Measurements from ENCODE around the gene TEX2.
"Not testable (repeated sequence)": the region's sequence is repeated elsewhere in the genome, so short reads cannot be mapped to it uniquely, and the experiment has no call there.

The TEX2 gene

DNA sequence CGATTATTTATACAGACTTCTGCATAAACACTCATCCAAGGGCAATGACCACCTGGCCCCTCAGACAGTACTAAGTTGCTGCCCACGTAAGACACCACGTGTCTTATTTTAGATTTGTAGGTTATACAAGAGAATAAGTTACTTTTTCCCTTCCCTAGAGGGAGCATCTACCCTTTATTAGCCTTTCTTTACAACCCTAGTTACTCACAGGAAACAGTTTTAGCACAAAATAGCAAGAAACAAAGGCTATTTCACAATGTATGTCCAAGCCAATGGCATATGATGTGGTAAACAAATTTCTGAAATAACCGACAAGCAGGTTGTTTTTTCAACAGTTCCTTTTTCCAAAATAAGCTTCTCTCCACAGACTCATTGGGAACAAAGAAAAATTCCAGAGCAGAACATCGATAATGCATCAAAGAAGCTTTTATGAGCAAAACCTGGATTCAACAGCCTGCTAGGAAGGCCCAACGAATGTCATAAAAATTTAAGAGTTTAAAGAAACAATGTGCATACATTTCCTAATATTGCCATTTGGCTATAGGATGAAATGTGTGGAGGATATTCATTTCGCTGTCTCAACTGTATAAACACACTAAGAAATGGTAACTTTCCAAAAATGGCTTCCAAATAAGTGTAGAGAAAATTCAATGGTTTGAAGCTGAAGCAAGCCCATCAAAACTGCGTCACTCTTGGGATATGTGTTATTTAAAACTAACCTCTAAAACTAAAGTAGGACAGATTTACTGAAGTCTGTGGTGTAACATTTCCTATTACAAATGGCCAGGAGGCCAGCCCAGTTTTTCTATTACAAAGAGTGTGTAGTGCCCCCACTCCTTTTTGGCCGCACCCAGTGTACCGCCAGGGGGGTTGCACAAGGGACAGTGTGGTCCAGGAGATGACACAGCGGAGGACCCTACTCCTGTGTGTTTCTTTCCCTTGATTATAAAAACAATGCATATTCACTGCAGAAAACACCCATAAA lies 82.7 kb downstream of the TEX2 start:
- DNase-seq, result no peak

DNA sequence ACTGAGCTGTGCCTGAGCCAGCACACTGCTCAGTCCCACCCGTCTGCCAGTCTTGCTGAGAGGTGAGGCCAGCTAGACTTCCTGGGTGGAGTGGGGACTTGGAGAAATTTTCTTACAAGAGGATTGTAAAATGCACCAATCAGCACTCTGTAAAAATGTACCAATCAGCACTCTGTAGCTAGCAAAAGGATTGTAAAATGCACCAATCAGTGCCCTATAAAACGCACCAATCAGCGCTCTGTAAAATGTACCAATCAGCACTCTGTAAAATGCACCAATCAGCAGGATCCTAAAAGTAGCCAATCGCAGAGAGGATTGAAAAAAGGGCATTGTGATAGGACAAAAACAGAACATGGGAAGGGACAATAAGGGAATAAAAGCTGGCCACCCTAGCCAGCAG lies 84.0 kb downstream of the TEX2 start:
- not testable (repeated sequence) for DNase-seq

DNA sequence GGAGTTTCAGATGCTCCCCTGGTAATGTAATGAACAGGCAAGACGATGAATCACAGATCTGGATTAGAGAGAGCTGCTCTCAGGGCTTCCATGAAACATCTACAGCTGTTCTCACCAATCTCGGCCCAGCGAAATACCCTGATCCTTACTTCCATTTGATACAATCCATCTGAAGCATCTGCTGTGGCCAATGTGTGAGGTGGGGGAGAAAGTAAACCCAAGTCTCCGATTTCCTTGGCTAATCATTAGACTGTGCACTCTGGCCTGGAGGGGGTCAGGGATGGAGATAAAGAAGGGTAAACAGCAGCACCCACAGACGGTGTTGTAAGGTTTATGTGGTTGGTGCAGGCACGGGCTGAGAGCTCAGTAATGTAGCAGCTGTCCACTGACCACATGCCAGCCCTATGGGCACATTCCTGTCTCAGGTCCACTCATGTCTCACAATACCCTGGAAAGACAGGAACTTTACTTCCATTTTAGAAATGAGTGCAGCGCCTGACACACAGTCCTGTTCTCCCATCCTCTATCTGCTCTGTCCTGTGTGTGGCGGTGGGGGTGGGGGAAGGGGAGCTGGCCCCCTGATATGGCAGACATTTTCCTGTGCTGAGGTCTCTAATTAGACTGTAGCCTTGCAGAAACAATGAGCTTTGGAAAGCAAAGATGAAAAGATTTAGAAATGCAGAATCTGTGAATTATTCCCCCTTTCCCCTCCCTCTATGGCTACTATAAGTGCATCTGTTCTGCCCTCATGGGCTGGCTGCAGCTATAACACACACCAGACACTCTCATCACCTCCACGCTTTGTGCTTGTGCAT lies 84.8 kb downstream of the TEX2 start:
- no peak for DNase-seq

DNA sequence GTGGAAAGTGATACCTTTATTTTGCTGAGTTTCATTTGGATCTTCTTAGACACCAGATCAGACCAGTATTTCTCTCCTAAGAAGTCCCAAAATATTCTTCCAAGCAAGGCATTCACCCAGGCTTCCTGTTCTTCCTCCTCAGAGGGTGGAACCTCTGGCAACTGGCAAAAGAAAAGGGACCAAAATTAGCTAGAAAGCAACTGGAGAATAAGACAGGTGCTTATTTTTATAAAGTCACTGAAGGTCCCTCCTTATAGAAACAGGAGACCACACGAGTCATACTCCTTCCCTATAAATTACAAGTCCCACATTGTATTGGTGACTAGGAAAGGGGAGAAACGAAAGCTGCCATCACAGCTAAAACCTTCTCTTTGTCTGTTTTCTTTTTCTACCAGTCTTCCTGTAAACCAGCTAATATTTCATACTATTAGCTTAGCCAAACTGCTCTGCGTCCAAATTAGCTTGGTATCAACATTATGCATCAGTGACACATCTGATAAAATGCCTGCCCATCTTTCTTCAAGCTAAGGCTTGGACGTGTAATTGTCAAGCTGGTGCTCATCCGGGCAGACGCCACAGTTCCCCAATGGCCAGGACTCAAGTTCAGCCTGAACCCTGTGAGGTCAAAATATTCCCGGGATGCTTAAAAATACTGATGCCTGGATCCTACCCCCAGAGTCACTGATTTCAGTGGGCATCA lies 85.6 kb downstream of the TEX2 start:
- DNase-seq, result no peak

DNA sequence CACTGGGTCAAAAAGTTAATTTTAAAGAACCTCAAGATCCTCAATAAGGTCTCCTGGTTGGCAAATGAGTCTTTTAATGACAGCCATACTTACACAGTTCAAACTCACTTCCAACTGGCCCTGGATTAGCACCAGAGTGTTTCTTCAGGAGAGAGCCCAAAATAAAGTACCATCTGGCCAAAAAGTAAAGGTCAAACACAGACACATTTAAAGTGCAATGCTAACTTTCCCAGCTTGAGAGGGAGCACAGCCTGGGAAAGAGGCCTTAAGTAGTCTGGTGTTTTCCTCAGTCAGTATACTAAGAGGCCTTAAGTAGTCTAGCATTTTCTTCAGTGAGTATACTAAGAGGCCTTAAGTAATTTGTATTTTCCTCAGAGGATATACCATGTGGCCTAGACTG lies 86.5 kb downstream of the TEX2 start:
- no peak for DNase-seq

DNA sequence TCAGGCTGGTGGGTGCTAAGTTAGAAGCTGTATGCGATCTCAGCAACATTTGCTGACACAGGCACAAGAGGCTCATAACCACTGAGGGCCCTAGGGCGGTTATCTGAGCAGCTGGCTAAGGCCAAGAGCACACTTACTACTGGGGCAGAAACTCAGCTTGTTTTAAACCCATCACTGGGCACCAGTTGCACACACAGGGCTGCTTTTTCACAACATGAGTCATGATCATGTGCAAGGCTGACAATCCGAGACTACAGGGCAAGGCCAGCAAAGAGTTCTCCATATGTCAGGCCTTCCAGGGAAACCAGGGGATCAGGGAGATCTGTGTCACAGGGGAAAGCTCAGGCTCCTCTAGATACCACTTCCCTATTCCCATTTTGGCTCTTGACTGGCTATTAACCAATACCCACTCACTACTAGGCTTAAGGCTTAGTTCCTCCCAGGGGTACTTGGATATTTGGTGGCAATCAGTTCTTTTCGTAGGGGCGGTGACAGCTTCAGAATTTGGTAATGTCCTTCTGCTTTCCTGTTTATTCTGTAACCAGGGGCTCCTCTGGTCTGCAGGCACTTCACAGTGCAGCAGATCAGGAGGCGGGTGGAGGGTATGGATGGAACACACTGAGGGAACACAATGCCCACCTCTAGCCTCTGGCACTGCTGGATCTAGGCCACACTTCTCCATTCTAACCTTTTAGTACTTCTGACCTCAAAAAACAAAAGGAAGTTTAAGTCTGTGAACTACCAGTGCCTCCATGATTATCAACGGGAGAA lies 88.2 kb downstream of the TEX2 start:
- DNase-seq, result no peak

DNA sequence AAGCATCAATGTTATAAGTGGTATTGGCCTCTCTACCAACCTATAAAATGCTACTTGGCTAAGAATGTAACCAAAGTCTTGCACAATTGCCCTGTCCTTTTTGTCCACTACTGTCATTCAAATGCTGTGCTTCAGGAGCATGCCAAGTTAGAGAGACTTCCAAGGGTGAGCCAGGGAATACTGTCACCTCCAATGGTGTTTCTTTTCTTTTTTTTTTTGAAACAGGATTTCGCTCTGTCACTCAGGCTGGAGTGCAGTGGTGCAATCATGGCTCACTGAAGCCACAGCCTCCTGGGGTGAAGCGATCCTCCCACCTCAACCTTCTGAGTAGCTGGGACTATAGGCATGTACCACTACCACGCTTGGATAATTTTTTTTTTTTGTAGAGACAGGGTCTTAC lies 89.4 kb downstream of the TEX2 start:
- DNase-seq, result no peak

DNA sequence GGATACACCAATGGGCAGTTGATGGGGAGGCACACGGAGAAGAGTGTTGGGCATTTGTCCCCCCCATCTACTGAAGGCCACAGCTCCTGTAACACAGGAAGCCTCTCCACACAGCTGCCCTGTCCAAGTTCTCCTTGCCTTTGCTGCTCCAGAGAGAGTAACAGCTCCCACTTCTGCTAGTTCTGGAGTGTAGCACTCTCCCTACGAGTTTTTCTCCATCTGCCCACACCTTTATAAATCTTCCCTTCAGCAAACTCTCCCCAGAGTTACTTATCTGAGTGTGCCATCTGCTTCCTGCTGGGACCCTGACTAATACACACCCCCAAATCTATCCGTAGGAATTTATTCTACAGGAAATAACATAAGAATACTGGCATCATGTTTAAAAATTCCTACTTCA lies 90.5 kb downstream of the TEX2 start:
- no peak for DNase-seq

DNA sequence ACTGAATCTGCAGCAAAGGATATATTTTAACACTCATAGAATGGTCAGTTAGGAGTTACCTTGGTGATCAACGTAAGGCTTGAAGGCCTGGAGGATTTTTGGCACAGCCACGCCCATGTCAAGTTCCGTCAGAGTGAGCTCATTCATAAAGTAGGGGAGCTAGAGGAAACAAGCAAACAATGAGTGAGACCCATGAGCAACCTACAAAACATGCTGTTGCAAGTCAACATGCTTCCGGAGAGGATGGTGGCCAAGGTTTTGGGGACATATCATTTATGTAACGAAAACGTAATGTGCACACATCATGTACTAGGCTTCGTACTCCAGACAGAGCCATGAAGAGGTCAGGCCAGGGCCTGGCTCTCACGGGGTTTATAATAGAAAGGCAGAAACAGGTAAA lies 92.0 kb downstream of the TEX2 start:
- no peak for DNase-seq

DNA sequence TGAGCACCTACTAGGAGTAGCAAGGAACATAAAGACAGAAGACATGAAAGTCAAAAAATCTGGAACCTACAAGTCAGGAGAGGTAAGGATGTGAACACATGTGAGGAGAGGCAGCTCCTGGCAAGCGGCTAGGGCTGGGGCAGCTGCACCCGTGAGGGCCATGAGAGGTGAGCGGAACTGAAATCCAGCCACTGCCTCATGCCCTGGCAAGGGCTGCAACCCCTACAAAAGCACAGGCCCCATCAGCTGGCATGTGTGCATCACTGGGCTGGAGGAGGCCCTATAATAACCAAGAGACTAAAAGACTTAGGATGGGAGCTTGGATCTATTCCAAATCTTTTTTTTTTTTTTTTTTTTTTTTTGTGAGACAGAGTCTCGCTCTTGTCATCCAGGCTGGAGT lies 92.8 kb downstream of the TEX2 start:
- no peak for DNase-seq

DNA sequence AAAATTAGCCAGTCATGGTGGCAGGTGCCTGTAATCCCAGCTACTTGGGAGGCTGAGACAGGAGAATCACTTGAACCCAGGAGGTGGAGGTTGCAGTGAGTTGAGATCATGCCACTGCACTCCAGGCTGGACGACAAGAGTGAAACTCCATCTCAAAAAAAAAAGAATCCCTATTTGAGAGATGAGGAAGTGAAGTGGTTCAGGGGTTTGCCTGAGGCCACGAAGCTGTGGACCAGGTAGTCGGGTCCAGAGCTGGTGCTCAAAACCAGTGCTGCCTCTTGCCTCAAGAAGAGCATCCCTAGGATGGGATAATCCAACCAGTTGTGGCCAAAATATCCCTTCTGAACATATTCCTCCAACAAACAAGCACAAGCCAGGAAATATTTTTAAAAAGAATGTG lies 95.4 kb downstream of the TEX2 start:
- not testable (repeated sequence) for DNase-seq

DNA sequence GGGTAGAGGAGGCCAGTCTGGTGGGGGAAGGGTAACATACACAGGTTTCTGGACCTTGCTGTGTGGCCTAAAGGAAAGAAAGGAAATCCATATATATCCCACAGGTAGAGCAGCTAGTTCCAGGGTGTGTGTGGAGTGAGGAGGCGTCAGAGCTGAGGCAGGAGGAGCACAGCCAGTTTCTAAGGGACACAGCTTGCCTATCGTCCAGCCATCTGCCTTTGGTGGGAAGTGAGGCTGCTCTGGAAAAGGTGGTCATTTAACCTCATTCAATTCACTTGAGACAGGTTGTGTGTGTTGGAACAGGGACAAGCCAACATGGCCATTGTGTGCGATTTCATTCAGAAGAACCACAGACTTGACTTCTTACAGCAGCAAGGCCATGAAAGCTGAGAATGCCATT lies 96.2 kb downstream of the TEX2 start:
- no peak for DNase-seq

DNA sequence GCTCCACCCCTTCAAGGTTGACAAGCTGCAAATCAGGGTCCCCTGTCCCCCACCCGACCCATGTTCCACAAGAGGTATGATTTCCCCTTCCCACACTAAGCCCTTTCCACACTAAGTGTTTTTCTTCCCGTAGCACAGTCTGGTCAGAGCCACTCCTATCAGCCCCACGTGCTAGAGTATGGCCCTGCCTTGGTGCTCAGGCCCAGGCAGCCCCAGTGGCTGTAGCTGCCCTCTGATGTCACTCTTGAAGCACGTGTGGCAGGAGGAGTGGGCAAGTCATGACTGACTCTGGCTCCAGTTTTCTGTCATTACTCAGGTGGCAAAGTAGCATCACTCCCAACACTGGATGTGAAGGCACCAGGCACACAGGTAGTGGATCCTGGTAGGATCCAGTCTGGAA lies 97.7 kb downstream of the TEX2 start:
- DNase-seq, result no peak

DNA sequence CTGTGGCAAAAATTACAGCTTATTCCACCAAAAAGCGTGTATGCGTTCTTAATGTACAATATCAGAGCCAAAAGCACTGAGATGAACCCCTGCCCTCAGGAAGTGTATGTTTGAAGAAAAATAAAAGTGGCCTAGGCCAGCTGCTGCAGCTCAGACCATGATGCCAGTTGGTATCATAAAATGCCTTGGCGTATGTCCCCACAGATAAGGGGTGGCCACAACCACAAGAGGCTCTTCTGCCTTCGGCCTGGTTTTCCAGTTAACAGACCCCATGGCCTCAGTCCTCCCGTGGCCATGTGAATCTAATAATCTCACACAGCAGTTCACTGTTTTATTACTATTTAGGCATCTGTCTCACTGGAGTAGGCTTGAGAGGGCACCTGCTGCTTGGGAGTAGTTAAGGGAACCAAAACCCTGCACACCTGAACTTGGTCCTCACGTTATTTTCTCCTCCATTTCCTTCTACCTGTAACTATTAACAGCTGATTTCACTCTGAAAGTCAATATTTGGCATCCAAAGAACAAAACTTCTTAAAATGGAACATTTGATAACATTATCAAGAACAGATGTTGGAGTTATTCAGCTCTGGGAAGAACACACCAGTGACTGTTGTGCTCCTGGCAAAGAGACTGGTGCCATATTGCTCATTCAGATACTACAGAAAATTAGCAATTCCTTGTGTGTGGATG lies 98.3 kb downstream of the TEX2 start:
- DNase-seq, result no peak

DNA sequence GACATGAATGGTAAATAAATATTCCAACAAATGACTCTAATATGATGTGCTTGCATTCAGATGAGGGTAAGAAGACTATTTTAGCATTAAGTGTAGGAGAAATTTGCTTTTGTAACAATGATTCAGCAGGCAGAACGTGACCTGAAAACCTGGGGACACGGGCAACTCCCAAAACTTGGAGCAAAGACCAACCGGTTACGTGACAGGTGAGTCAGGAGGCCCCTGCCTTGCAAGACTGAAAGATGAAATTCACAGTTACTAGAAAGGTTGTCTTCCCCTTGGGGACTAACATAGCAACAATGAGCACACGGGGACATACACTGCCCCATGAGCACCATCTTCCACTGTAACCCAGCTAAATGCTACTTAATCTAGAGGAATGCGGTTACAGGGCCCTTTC lies 99.6 kb downstream of the TEX2 start:
- DNase-seq, result no peak

DNA sequence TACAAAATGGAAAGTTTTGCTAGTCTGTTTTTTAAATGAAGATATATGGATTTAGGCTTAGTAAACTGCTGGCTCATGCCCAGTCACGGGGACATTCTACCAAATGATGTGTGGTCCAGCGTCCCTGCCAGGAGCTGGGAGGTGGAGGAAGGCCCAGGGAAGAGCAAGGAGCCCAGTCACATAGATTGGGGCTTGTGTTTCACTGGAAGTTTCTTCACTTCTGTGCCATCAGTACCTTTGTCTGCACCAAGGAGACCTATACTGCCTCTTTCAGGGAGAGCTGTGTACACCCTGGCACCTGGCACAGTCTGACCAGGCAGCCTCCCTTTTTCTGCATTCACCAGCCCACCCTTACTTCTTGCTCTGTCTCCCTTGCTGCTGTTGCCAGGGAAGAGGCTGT lies 100.5 kb downstream of the TEX2 start:
- no peak for DNase-seq

DNA sequence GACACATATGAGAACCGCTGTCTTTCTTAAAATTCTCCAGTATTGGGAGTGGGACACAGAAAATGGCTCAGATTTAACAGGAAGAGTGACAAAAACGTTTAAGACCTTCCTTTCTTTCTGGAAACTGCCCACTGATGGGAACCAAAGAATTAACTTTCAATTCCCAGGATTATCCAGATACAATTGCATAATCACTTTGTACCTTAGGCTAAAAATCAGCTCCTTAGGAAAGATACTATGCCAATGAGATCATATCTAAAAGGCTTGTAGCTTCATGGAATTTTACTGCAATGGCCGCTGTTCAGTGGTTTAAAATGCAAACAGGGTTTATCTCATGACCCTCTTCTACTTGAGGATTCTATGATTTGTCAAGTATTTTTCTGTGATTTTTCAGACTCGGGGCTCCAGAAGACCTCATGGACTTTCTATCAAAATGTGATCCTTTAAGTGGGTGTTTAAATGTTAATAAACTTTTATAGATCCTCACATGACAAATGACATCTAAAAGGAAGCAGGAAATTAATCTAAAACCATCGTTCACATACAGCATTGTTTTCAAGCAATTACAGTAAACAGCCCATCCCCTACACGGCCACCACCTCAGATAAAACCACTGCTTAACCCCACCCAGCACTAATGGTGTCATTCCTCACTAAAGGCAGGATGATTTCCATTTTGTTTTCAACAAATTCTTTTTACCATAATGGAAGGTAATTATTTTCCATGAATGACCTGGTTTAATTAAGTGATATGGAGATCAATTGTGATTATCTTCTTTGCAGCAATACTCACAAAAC lies 101.5 kb downstream of the TEX2 start:
- no peak for DNase-seq

DNA sequence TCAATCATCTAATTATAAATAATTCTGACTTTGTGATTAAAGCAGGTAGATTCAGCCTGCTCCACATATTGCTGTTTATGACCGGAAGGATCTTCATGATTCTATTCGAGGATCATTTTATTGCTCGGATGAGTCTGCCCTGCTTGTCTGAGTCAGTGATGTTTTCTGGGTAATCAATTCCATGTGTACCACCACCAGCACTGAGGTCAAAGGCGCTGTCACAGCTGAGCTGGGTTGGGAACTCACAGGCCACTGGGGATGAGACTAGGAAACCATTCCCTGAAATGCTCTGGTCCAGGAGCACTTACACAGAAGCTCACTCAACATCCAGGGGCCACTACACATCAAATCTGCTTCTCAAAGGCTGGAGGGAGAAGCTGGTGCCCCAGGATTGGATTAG lies 102.7 kb downstream of the TEX2 start:
- DNase-seq, result no peak

DNA sequence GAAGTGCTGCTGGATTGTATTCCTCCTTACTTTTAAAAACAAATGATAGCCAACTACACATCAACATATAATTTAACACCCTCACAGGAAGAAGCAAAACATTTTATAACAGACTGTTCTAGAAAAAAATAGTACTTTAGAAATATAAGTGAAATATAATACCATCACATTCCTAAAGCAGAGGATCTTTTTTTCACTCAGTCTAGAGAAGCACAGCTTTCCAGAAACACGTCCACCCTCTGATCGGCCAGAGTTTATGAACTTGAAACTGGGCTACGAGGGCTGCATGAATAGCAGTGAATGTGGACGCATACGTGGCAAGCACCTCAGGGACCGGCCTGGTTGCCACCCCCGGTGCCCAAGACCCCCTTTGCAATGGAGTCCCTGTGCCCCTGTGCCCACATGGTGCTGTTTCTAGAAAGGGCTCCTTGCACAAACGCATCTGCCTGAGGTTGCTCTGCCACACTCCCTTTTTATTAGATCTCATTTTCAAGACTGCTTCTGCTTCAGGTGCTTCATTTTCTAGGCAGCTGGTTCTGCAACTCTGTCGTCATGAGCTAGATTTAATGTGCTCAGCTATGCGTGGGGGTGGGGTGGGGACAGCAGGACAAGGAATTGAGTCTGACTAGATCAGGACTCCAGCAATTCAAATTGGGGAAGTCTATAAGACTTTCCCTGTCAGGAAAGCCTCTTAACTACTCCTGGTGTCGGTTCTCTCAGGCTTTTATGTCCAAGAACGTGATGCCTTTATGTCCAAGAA lies 104.0 kb downstream of the TEX2 start:
- DNase-seq, result no peak

DNA sequence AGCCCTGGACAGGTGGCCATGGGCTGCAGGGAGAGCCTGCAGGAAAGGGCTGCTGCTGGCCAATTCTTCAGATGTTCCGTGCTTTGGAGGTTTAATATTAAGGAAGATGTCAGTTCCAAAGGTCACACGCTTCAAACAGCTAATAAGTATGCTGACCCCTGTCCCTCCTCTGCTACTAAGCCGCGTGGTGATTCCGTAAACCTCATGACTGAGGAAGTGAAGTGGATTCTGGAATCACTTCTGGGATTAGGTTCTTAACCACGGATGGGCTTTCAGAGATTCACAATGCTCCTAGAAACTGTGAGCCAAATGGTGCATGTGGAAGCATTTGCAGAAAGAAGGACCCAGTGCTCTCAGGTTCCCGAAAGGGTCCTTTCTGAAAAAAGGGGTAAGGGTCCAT lies 104.7 kb downstream of the TEX2 start:
- DNase-seq, result no peak

Data from activated CD8-positive, alpha-beta memory T cell treated with anti-CD3 and anti-CD28 coated beads, Interleukin-2, amount 50 U/mL, for 4 hours (primary cell).